Mesenchymal stem cell (in vitro differentiated cells and primary cell): ENCODE measurements around the gene CHGA.

Source experiments
- DNase-seq: peaks from one replicate; pipeline ENCODE4 v3.0.0-alpha.2; 2013
- H2AFZ ChIP-seq: one replicate; pipeline ENCODE4 v1.6.1; 2013; ENCODE audit warnings: low read depth, mild to moderate bottlenecking, control low read depth, inconsistent platforms, low read length, moderate library complexity
- H2AK5ac ChIP-seq: 2 replicates; pipeline ENCODE4 v1.6.1; 2013; ENCODE audit warnings: low read length, moderate library complexity, mild to moderate bottlenecking, inconsistent platforms; ENCODE audit not compliant: severe bottlenecking
- H2BK120ac ChIP-seq: one replicate; pipeline ENCODE4 v1.6.1; 2013; ENCODE audit warnings: low read depth, mild to moderate bottlenecking, inconsistent platforms, low read length, moderate library complexity
- H2BK12ac ChIP-seq, 2 experiments: one replicate each; pipeline ENCODE4 v1.6.1; 2013; ENCODE audit warnings: inconsistent platforms in 2 of 2, low read length in 2 of 2, mild to moderate bottlenecking in 2 of 2, moderate library complexity in 2 of 2, control low read depth in 1 of 2
- H2BK15ac ChIP-seq: one replicate; pipeline ENCODE4 v1.6.1; 2013; ENCODE audit warnings: mild to moderate bottlenecking, low read depth, inconsistent platforms; ENCODE audit not compliant: poor library complexity, severe bottlenecking
- H2BK5ac ChIP-seq: 2 replicates; pipeline ENCODE4 v1.6.1; 2013; ENCODE audit warnings: low read depth, mild to moderate bottlenecking, low read length, control low read depth, inconsistent platforms; ENCODE audit not compliant: poor library complexity, severe bottlenecking
- H3K14ac ChIP-seq, 2 experiments: one replicate each; pipeline ENCODE4 v1.6.1; 2013; ENCODE audit warnings: inconsistent platforms in 2 of 2, low read length in 2 of 2, control low read depth in 1 of 2, mild to moderate bottlenecking in 1 of 2, moderate library complexity in 1 of 2
- H3K18ac ChIP-seq, 2 experiments: one replicate each; pipeline ENCODE4 v1.6.1; 2013; ENCODE audit warnings: inconsistent platforms in 2 of 2, low read length in 2 of 2, control low read depth in 1 of 2, low read depth in 1 of 2, mild to moderate bottlenecking in 1 of 2
- H3K23ac ChIP-seq, 2 experiments: one replicate each; pipeline ENCODE4 v1.6.1; 2013; ENCODE audit warnings: inconsistent platforms in 2 of 2, low read length in 2 of 2, mild to moderate bottlenecking in 2 of 2, moderate library complexity in 2 of 2, control low read depth in 1 of 2
- H3K27ac ChIP-seq: 2 replicates; pipeline ENCODE4 v1.5.1; 2013; ENCODE audit warnings: mild to moderate bottlenecking, moderate library complexity, low read length, control low read depth, inconsistent platforms; ENCODE audit not compliant: poor library complexity, severe bottlenecking
- H3K27me3 ChIP-seq, 2 experiments: 2 replicates each; pipeline versions ENCODE4 v1.6.1 to v1.7.0; 2013; ENCODE audit warnings: low read length in 2 of 2, mild to moderate bottlenecking in 2 of 2, moderate library complexity in 2 of 2, control low read depth in 1 of 2, inconsistent platforms in 1 of 2; ENCODE audit not compliant: control insufficient read depth in 1 of 2, insufficient read depth in 1 of 2
- H3K36me3 ChIP-seq, 2 experiments: 2 replicates each; pipeline versions ENCODE4 v1.6.1 to v1.7.0; 2013; ENCODE audit warnings: low read length in 2 of 2, control low read depth in 1 of 2, inconsistent platforms in 1 of 2, low read depth in 1 of 2, mild to moderate bottlenecking in 1 of 2; ENCODE audit not compliant: insufficient read depth in 2 of 2, control insufficient read depth in 1 of 2
- H3K4ac ChIP-seq, 2 experiments: one replicate each; pipeline ENCODE4 v1.6.1; 2013; ENCODE audit warnings: inconsistent platforms in 2 of 2, low read length in 2 of 2, mild to moderate bottlenecking in 2 of 2, moderate library complexity in 2 of 2, control low read depth in 1 of 2, low read depth in 1 of 2
- H3K4me1 ChIP-seq: 2 replicates; pipeline ENCODE4 v1.6.1; 2013; ENCODE audit warnings: low read depth, low read length, control low read depth; ENCODE audit not compliant: control insufficient read depth, insufficient read depth
- H3K4me2 ChIP-seq: 2 replicates; pipeline ENCODE4 v1.6.1; 2013; ENCODE audit warnings: low read length, mild to moderate bottlenecking, inconsistent platforms; ENCODE audit not compliant: poor library complexity, severe bottlenecking
- H3K4me3 ChIP-seq, 2 experiments: 2 replicates each; pipeline versions ENCODE4 v1.5.1 to v1.7.0; 2013; ENCODE audit warnings: low read length in 2 of 2, mild to moderate bottlenecking in 2 of 2, control low read depth in 1 of 2, low read depth in 1 of 2; ENCODE audit not compliant: insufficient read depth in 1 of 2
- H3K79me1 ChIP-seq: replicated peaks from 2 replicates; pipeline ENCODE4 v1.6.1; 2013; ENCODE audit warnings: mild to moderate bottlenecking, control low read depth, low read length, inconsistent platforms; ENCODE audit not compliant: poor library complexity, severe bottlenecking
- H3K9ac ChIP-seq: 2 replicates; pipeline ENCODE4 v1.7.0; 2013; ENCODE audit warnings: mild to moderate bottlenecking, low read length, moderate library complexity
- H3K9me3 ChIP-seq: 2 replicates; pipeline ENCODE4 v1.7.0; 2013; ENCODE audit warnings: mild to moderate bottlenecking, low read length; ENCODE audit not compliant: control insufficient read depth
- H4K8ac ChIP-seq: one replicate; pipeline ENCODE4 v1.6.1; 2013; ENCODE audit warnings: inconsistent platforms, mild to moderate bottlenecking, low read length, moderate library complexity
- H4K91ac ChIP-seq: one replicate; pipeline ENCODE4 v1.6.1; 2013; ENCODE audit warnings: mild to moderate bottlenecking, low read length, inconsistent platforms
- WGBS: methylation state at CpG from one replicate; pipeline ENCODE4 v1.1.7; 2013; ENCODE audit warnings: mixed read lengths; 5-methylcytosine and 5-hydroxymethylcytosine counted together

Gene CHGA

GRCh38 chr14:92955381-92955780 lies 32.4 kb downstream of the CHGA start:
- Histone ChIP-seq H3K27me3 (no peaks in the 10 kb centered on the region), H2AFZ (no peak overlapping the region), H3K9ac (no peak overlapping the region), H3K79me1 (no peaks in the 10 kb centered on the region), H3K4me1 (peaks cover 7% of the 10 kb centered on the region), H3K23ac (no peak overlapping the region), H3K9me3 (no peaks in the 10 kb centered on the region), H3K14ac (no peak overlapping the region), H3K27ac (no peak overlapping the region), H3K4ac (no peak overlapping the region), H2AK5ac (no peak overlapping the region), H3K36me3 (peaks cover 21 to 49% of the 10 kb centered on the region in 2 experiments), H2BK12ac (no peak overlapping the region), H2BK15ac (no peak overlapping the region), H2BK120ac (no peak overlapping the region), H4K8ac (no peak overlapping the region), H3K4me2 (no peak overlapping the region), H3K18ac (no peak overlapping the region), H4K91ac (no peak overlapping the region), H2BK5ac (no peak overlapping the region), H3K4me3 (no peak overlapping the region)
- DNase-seq = no peak
- 92% methylated on average over 7 of the region's 7 CpGs for WGBS

GRCh38 chr14:92956961-92957360 lies 34.0 kb downstream of the CHGA start:
- no peak overlapping the region for H2BK5ac ChIP-seq
- peaks cover 22 to 39% of the 10 kb centered on the region in 2 experiments for H3K36me3 ChIP-seq
- H3K14ac ChIP-seq = no peak overlapping the region
- H3K27me3 ChIP-seq = no peaks in the 10 kb centered on the region
- no peak overlapping the region for H2AK5ac ChIP-seq
- H2BK12ac ChIP-seq = no peak overlapping the region
- H3K4me2 ChIP-seq = no peak overlapping the region
- H3K4me3 ChIP-seq = no peak overlapping the region
- 88% methylated on average over 11 of the region's 11 CpGs for WGBS
- no peak overlapping the region for H3K4ac ChIP-seq
- H2BK120ac ChIP-seq = no peak overlapping the region
- H3K79me1 ChIP-seq = no peaks in the 10 kb centered on the region
- H2AFZ ChIP-seq = no peak overlapping the region
- no peak overlapping the region for H3K23ac ChIP-seq
- H3K4me1 ChIP-seq = peaks cover 15% of the 10 kb centered on the region
- H3K18ac ChIP-seq = no peak overlapping the region
- no peak overlapping the region for H3K9ac ChIP-seq
- DNase-seq = no peak
- no peak overlapping the region for H4K91ac ChIP-seq
- H3K27ac ChIP-seq = no peak overlapping the region
- H2BK15ac ChIP-seq = no peak overlapping the region
- H3K9me3 ChIP-seq = no peaks in the 10 kb centered on the region
- H4K8ac ChIP-seq = no peak overlapping the region

DNA sequence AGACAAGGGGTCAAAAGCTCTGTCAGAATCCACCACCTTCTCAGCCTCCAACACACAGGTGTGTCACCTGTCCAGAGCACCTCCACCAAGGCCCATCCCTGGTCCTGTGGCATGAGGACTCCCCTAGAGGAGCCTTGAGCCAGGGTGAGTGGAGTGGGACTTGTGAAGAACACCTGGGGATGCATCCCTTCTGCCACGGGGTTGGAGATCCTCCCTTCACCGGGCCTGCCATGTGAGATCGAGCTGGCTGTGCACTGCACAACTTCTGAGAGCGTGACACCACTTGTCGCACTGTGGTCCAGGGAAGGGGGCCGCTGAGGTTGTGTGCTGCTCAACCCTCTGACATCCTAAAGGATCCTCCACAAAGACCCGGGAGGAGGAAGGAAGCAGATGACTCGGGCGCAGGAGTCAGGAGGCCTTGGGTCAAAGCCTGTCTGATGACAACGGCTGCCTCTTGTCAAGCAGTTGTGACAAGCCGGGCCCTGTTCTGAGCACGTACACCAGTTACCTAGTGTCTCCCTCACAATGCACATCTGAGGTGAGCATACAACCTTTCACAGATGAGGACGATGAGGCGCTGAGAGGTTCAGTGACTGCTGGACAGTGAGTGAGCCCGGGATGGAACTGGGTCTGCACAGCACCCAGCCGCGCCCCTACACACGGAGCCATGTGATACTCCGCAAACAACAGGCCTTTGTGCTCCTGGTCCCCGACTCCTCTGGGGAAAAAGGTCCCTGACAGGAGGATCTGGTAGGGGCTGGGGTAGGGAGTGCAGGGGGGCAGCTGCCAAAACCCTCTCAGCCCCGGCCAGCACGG lies 35.6 kb downstream of the CHGA start:
- Histone ChIP-seq H2AK5ac (no peak overlapping the region), H3K4me3 (no peak overlapping the region), H2BK5ac (no peak overlapping the region), H3K4ac (no peak overlapping the region), H3K18ac (no peak overlapping the region), H3K9me3 (no peaks in the 10 kb centered on the region), H3K9ac (no peak overlapping the region), H2BK15ac (no peak overlapping the region), H3K4me1 (peaks cover 12% of the 10 kb centered on the region), H3K79me1 (no peaks in the 10 kb centered on the region), H3K4me2 (no peak overlapping the region), H2BK120ac (no peak overlapping the region), H2AFZ (no peak overlapping the region), H3K23ac (no peak overlapping the region), H2BK12ac (no peak overlapping the region), H3K27me3 (no peaks in the 10 kb centered on the region), H4K91ac (no peak overlapping the region), H4K8ac (no peak overlapping the region), H3K27ac (no peak overlapping the region), H3K36me3 (peaks cover 26 to 31% of the 10 kb centered on the region in 2 experiments), H3K14ac (no peak overlapping the region)
- no peak for DNase-seq
- 90% methylated on average over 22 of the region's 22 CpGs for WGBS

- Histone ChIP-seq H3K4me1 (peaks cover 14% of the 10 kb centered on the region), H4K8ac (no peak overlapping the region), H3K4me2 (no peak overlapping the region), H3K27me3 (no peaks in the 10 kb centered on the region), H2BK5ac (no peak overlapping the region), H4K91ac (no peak overlapping the region), H3K4ac (no peak overlapping the region), H2AFZ (no peak overlapping the region), H3K36me3 (peaks cover 26 to 31% of the 10 kb centered on the region in 2 experiments), H3K23ac (no peak overlapping the region), H3K79me1 (no peaks in the 10 kb centered on the region), H2BK12ac (no peak overlapping the region), H3K9ac (no peak overlapping the region), H3K18ac (no peak overlapping the region), H3K9me3 (no peaks in the 10 kb centered on the region), H2AK5ac (no peak overlapping the region), H3K14ac (no peak overlapping the region), H3K27ac (no peak overlapping the region), H2BK120ac (no peak overlapping the region), H3K4me3 (no peak overlapping the region), H2BK15ac (no peak overlapping the region)
- 60% methylated on average over 10 of the region's 10 CpGs for whole genome bisulfite sequencing
- DNase-seq = no peak
Observed at GRCh38 chr14:92959189-92959531, 36.2 kb downstream of the CHGA start.
